Measurements from ENCODE around the gene RALGAPB. TPM values are rescaled to one million over a fixed set of nuclear protein-coding genes. Genes with fewer than 3 reads are reported as not detected.
A peak's percentile ranks its signal among the peaks of the same experiment; 100 is the strongest.
"Not testable (repeated sequence)": the region's sequence is repeated elsewhere in the genome, so short reads cannot be mapped to it uniquely, and the experiment has no call there.

Gene RALGAPB
- total and polyA plus RNA-seq, 12 donors = 8.4 to 28.2 (median 25.6) TPM

DNA sequence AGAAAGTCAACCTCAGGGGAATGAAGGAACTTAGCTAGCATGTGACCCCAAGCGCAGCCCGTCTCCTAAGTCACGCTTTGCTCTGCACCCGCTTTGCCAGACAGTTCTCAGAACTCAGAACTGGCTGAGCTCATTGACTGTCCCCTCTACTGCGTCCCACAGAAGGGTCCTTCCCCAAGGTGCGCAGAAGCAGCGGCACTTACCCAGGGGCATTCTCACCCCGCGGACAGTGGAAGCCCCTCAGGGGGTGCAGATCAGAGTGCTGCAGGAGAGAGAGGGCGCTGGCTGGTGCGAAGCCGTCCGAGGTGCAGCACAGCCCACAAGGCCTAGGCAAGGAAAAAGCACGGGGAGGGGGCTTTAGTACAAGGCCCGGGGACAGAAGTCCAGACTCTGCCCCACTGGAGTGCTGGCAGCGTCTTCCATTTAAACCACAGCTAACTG lies 38.3 kb upstream of the RALGAPB start:
- intact Hi-C loops (cut with DNase I) = loop anchor here in 1 of 10 donors (2.0 kb wide), 1 partner anchor 38 kb away; the partner anchor contains the start of gene RALGAPB
- ATAC-seq (peak; percentile 15 to 48 (median 28)), DNase-seq (no peak)
- H3K27ac ChIP-seq = peak overlapping the region in 9 of 10 donors; percentile 44 to 90 (median 81)
- H3K4me1 ChIP-seq = peaks cover 6 to 34% (median 18%) of the 10 kb centered on the region in 9 donors
- no peaks in the 10 kb centered on the region for H3K27me3 ChIP-seq
- peaks cover 0 to 50% (median 37%) of the 10 kb centered on the region in 9 donors for H3K36me3 ChIP-seq
- TF ChIP-seq, protein P1, sequence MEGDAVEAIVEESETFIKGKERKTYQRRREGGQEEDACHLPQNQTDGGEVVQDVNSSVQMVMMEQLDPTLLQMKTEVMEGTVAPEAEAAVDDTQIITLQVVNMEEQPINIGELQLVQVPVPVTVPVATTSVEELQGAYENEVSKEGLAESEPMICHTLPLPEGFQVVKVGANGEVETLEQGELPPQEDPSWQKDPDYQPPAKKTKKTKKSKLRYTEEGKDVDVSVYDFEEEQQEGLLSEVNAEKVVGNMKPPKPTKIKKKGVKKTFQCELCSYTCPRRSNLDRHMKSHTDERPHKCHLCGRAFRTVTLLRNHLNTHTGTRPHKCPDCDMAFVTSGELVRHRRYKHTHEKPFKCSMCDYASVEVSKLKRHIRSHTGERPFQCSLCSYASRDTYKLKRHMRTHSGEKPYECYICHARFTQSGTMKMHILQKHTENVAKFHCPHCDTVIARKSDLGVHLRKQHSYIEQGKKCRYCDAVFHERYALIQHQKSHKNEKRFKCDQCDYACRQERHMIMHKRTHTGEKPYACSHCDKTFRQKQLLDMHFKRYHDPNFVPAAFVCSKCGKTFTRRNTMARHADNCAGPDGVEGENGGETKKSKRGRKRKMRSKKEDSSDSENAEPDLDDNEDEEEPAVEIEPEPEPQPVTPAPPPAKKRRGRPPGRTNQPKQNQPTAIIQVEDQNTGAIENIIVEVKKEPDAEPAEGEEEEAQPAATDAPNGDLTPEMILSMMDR (IDR thresholded peaks at IDR 0.05) = no peak
- WGBS, 2 donors = 17 to 19% methylated on average over 16 of the region's 16 CpGs
- peak overlapping the region; percentile 42 to 83 (median 75) for H3K4me3 ChIP-seq
- H3K9me3 ChIP-seq = peaks cover 0 to 6% (median 0%) of the 10 kb centered on the region in 11 donors

DNA sequence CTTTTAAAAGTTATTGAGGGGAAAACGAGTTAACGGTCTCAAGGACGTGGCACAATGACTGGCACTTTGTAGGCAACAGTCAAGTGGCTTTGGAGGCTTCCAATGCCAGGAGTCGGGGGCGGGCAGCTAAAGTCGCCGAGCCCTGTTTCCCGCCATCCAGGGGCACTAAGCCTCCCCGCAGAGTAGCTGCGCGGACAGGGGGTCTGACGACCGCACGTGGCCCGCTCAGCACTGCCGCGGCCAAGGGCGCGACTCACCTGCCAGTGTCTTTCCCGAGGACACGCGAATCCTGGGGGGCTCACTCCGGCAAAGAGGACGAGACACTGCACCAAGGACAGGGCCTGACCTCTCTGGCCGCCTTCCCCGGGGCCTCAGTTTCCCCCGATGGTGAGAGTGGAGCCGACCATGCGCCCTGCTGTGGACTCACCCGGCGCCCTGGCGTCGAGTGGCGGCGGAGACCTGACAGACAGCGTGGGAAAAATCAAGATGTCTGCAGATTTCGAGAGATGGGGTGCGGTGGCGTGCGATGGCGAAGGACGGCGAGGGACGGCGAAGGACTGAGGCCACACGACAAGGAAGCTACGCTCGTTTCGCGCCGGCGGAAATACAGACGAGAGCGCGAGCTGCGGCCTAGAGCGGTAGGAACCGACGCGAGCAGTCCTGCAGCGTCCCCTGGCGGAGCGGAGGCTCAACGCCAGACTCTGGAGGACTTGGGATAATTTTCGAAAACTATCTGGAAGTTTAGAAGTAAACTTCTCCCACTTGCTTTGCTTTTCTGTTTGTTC lies 37.7 kb upstream of the RALGAPB start, which contains the start of gene SNHG17:
SNHG17 (minus strand) TSS at position 559 of the 785 bp plus-strand sequence.
- Histone ChIP-seq H3K36me3 (peaks cover 0 to 44% (median 30%) of the 10 kb centered on the region in 9 donors), H3K27me3 (no peaks in the 10 kb centered on the region), H3K4me3 (peak within 1 kb of the TSS; percentile 42 to 83 (median 75)), H3K27ac (peak within 1 kb of the TSS in 9 of 10 donors; percentile 44 to 90 (median 81)), H3K9me3 (peaks cover 0 to 6% (median 0%) of the 10 kb centered on the region in 11 donors), H3K4me1 (peaks cover 6 to 34% (median 18%) of the 10 kb centered on the region in 9 donors)
- ATAC-seq (peak; percentile 83 to 94 (median 90)), DNase-seq (peak; percentile 88)
- WGBS, 2 donors = 1 to 2% methylated on average over 65 of the region's 65 CpGs
- TF ChIP-seq, protein P1 (IDR thresholded peaks at IDR 0.05) = peak; percentile 98 to 100 (median 99)
- intact Hi-C loops (cut with DNase I) = loop anchor here in 4 of 10 donors (1.0 to 2.0 kb wide), 2 partner anchors 11 to 38 kb away; partner anchors contain the start of gene RALGAPB (in 1 of the 4)

DNA sequence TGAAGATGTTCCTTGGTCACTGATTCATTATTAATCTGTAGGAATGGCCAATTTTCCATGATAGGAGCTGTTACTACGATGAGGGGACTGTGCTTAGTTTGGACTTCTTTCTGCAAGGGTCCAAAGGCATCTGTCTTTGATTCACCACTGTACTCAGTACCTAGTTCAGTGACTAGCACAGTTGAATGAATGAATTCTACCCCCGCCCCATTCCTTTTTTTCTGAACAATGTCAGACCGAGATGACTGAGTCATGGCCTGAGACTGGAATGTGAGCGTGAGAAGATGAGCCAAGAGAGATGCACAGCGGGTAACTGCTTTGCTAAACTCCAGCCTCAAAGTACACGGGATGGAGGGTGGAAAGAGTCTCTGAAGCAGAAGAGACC lies 37.1 kb upstream of the RALGAPB start:
- Histone ChIP-seq H3K4me1 (peaks cover 6 to 30% (median 18%) of the 10 kb centered on the region in 9 donors), H3K27me3 (no peaks in the 10 kb centered on the region), H3K4me3 (peak overlapping the region in 5 of 10 donors; percentile 75 to 83 (median 80)), H3K27ac (peak overlapping the region in 2 of 10 donors; percentile 44 to 90), H3K9me3 (peaks cover 0 to 6% (median 0%) of the 10 kb centered on the region in 11 donors), H3K36me3 (peaks cover 0 to 38% (median 24%) of the 10 kb centered on the region in 9 donors)
- DNase-seq (no peak), ATAC-seq (no peak)
- TF ChIP-seq, protein P1 (IDR thresholded peaks at IDR 0.05) = peak in 2 of 9 donors; percentile 21 to 27
- intact Hi-C loops (cut with DNase I) = loop anchor here in 4 of 10 donors (1.0 to 2.0 kb wide), 2 partner anchors 11 to 37 kb away; partner anchors contain the start of gene RALGAPB (in 1 of the 4)
- 66 to 74% methylated on average over 6 of the region's 6 CpGs for WGBS, 2 donors

DNA sequence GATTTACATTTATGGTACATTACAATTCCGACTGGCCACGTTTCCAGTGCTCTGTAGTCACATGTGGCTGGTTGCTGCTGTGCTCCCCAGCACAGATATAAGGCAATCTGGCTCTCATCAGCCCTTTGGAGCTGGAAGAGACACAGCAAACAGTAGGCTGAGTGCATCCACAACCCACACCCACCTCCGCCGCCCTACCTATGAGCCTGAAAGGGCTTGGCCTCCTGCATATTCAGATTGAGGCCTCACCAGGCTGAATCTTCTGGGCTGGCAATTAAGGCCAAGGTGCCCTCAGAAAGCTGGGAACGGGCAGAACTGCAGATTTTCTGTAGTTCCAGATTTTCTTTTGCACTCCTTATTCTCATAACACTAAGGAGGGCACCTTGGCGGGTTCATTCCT lies 34.8 kb upstream of the RALGAPB start:
- no peaks in the 10 kb centered on the region for H3K9me3 ChIP-seq
- intact Hi-C loops (cut with DNase I) = no loop called here
- DNase-seq (no peak), ATAC-seq (no peak)
- H3K4me1 ChIP-seq = peaks cover 6 to 19% (median 16%) of the 10 kb centered on the region in 9 donors
- TF ChIP-seq, protein P1 (IDR thresholded peaks at IDR 0.05) = no peak
- H3K27me3 ChIP-seq = no peaks in the 10 kb centered on the region
- no peak overlapping the region for H3K27ac ChIP-seq
- H3K36me3 ChIP-seq = peaks cover 0 to 16% (median 8%) of the 10 kb centered on the region in 9 donors
- WGBS, 2 donors = 81 to 84% methylated on average over 6 of the region's 6 CpGs
- no peak overlapping the region for H3K4me3 ChIP-seq

DNA sequence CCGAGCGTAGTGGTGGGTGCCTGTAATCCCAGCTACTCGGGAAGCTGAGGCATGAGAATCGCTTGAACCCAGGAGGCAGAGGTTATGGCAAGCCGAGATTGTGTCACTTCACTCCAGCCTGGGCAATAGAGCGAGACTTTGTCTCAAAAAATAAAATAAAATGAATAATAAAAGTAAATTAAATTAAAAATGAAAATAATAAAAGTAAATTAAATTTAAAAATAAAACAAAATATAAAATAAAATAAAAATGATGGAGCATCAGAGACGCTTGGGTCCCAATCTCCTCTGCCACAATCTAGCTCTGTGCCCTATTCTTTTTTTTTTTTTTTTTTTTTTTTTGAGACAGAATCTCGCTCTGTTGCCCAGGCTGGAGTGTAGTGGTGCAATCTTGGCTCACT lies 31.5 kb upstream of the RALGAPB start:
- WGBS, 2 donors = 95% methylated on average over 8 of the region's 8 CpGs

More for the DNA sequence above, 31.5 kb upstream of the RALGAPB start:
- H3K4me1 ChIP-seq; DNase-seq; ATAC-seq; H3K27me3 ChIP-seq; H3K27ac ChIP-seq; intact Hi-C loops (cut with DNase I); H3K9me3 ChIP-seq; H3K4me3 ChIP-seq; H3K36me3 ChIP-seq: not testable (repeated sequence)
